ENCODE results near the gene CA5A.
"Not testable (repeated sequence)": the region's sequence is repeated elsewhere in the genome, so short reads cannot be mapped to it uniquely, and the experiment has no call there.

The CA5A gene

DNA sequence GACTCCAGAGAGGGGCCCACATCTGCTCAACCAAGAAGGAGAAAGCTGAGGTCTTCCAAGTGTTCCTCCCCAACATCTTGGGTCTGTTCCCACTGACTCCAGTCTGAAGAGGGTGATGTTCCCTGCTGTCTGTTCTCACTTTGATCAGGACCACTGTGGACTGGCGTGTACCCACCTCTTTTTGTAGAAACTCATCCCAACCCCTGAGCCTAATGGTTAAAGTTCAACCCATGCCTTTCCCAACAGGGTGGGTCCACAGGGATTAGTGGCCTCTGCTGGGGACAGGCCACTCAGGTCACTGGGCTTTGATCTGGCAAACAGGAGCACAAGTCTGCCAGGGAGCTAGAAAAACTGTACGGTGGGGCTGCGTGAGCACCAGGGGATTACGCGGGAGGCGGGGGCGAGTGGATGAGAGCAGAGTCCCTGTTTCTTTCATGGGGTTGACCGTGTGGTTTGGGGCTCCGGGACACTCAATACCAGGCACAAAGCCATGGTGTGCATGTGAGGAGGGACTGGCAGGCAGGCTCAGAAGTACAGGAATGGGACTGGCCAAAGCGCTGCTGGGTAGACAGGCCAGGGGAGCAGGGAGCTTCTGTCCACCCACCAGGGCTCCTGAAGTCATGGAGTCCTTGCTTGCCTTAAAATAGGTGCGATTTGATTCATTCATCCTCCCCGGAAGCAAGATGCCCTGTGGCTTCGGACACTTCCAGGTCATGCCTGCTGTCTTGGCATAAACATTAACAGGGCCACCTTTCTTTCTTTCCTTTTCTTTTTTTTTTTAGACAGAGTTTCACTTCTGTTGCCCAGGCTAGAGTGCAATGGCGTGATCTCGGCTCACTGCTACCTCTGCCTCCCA, at the start of gene CA5A:
Gene CA5A (minus strand): TSS at position 155 of the 856 bp plus-strand sequence. CDS start 79 bp downstream, at position 76.
- DNase-seq (ENCODE audit: low read depth in 3 of 3): no peak

DNA sequence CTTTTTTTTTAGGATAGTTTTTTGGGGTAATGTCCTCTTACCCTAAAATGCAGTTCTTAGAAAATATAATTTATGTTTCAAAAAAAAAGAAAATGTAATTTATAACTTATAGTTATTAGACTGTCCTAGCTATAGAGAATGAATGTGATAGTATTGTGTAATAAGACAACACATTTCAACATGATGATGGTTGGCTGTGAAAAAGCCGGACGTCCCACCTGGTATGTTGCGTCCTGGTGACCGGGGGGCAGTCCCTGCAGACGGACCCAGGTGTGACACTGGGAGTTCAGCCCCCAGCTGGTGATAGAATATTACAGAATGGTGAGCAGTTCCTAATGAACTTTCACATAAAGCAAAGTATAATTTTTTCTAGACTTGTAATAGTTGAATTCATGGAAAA, 49.2 kb upstream of the CA5A start:
- not testable (repeated sequence) for DNase-seq (ENCODE audit: low read depth in 3 of 3)

DNA sequence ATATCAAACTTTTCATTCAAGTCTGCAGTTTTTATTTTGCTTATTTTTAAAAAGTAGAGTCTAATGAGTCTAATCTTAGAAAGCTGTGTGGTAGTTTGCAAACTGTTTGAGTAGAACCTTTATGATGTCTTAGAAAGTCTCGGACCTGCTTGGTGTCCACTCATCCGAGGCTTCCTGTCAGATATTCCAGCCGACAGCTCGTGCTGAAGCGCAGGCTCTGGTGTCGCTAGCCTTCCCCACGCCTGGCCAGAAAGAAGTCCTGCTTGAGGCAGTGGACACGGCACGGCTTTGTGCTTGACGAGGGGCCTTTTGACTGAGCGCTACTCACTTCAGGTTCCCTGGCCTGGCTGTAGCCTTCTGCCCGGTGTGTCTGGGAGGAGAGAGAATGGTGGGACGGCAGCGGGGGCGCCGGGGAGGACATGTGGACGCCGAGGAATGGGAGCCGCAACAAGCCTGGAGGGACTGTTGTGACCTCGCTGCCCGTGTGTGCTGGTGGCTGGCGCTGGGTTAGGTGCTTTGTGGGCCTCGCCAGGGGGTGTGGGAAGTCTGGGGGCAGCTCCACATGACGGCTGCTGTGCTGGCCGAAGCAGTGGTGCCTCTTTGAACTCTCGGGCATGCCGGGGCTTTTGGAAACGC, 48.4 kb upstream of the CA5A start:
- DNase-seq (ENCODE audit: low read depth in 3 of 3): no peak

GRCh38 chr16:87984180-87984579, 47.9 kb upstream of the CA5A start:
- not testable (repeated sequence) for DNase-seq (ENCODE audit: low read depth in 3 of 3)

DNA sequence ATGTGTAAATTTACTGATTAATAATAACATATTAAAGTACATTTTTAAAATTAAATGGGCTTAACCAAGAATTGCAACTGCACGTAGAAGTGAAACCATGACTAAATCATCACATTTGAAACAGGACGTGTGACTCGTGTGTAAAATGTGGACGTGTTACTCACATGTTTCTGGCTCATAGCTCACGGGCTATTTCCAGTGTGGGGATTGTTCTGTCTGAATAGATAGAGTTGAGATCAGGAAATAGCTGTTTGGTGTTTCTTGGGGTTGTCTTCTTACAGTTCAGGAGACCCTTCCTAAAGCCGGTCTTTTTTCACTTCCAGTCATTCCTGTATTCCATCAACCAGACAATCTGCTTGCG, 47.4 kb upstream of the CA5A start:
- peak in 1 of 3 experiments; percentile 9 for DNase-seq (ENCODE audit: low read depth in 3 of 3)

- DNase-seq (ENCODE audit: low read depth in 3 of 3): not testable (repeated sequence)
Measured at GRCh38 chr16:87983072-87983736, 46.9 kb upstream of the CA5A start.

DNA sequence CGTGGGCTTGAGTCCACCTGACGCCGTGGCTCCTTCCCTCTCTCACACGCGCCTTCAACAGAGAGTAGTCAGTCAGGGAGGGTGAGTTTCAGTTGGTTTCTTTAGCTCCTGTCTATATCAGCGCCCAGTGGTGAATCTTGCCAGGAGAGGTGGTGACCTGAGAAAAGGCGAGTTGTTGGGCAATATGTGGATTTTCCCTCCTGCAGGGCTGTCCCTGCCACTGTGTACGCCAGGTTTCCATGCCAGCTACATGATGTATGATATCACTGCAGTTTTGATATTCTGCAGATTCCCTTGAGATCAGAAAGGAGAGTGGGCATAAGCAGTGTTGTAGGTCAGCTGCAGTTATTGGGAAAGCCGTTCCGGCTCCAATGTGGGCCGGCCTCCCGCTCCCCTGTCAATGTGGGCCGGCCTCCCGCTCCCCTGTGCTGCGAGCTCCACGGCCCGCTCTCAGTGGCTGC, 46.3 kb upstream of the CA5A start:
- no peak for DNase-seq (ENCODE audit: low read depth in 3 of 3)

DNA sequence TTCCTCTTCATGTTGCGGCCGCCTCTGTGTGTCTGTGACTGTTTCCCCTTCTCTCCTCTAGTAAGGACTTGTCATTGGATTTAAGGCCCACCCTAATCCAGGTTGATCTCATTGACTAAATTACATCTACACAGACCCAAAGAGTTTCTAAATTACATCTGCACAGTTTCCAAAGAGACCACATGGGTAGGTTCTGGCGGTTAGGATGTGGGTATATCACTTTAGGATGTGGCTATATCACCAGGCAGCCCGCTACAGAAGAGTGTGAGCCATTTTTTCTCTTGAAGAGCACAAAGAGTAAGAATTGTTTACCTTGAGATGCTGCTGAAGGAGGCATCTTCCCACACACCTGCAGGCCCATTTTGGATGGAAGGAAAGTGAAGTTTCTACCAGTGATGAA, 45.0 kb upstream of the CA5A start:
- not testable (repeated sequence) for DNase-seq (ENCODE audit: low read depth in 3 of 3)

- DNase-seq (ENCODE audit: low read depth in 3 of 3): not testable (repeated sequence)
Measured at GRCh38 chr16:87979911-87980630, 43.7 kb upstream of the CA5A start.

- DNase-seq (ENCODE audit: low read depth in 3 of 3): no peak
Measured at GRCh38 chr16:87979352-87979751, 43.0 kb upstream of the CA5A start.

- DNase-seq (ENCODE audit: low read depth in 3 of 3): no peak
Measured at GRCh38 chr16:87978127-87978526, 41.8 kb upstream of the CA5A start.

DNA sequence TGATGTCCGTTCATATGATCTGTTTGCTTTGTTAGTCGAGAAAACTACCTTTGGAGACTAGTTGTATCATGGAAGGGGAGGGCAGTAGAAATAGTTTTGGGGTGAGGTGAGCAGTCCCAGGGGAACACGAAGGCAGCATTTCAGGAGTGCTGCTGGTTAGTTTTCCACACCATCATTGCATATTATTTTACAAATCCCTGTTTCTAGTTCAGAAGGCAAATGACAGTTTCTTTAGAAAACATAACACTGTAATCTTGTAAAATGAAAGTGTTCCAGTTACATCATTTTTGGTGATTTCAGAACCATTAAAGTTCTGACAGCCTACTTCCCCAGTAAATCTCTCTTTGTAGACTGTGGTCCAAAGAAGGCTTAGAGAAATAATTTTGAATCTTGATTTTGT, 40.3 kb upstream of the CA5A start:
- no peak for DNase-seq (ENCODE audit: low read depth in 3 of 3)

DNA sequence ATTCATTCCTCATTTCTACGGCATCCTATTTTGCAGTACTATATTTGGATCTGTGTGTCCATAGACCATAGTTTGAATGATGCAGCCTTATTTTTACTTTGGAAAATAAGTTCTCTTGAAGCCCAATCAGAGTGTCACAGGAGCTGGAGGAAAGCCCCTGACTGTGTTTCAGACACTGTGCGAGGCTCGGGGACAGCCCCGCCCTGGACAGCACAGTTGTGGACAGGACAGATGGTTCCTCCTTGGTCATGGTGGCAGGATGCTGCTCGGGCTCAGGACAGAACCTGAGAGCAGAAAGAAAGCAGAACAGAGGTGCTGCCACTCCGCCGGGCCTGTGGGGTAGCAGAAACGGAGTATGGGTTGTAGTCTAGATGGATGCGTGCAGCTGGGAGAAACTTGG, 37.8 kb upstream of the CA5A start:
- no peak for DNase-seq (ENCODE audit: low read depth in 3 of 3)

GRCh38 chr16:87973717-87974116, 37.4 kb upstream of the CA5A start:
- DNase-seq (ENCODE audit: low read depth in 3 of 3): no peak

DNA sequence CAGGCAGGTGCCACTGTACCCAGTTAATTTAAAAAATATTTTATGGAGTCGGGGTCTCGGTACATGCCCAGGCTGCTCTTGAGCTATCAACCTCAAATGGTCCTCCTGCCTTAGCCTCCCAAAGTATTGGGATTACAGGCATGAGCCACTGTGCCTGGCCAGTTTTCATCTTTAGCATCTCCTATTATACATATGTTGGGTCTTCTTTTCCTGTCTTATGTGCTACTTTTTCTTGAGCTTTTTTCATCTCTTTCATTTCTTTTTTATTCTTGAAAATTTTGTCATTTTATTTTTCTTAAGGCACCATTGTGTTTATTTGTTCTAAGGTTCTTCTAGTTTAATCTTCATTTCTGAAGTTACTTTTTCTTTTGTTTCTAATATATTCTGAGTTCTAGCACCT, 35.6 kb upstream of the CA5A start:
- no peak for DNase-seq (ENCODE audit: low read depth in 3 of 3)

DNA sequence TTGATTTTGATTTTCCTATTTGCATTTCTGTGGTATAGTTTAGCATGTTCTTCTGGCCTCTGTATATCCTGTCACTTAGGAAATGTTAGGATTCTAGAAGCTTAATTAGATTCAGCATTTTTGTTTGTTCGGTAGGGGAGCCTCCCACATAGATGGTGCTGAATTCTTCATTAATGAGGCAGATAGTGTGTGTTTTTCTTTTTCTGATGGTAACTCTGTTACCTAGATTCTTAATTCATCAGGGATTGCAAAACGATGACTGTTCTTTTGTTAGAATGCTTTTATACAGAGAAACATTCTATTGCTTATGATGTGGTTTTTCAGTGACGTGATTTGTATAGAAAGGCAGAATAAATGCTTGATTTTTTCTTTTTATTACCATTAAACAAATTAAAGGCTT, 33.9 kb upstream of the CA5A start:
- no peak for DNase-seq (ENCODE audit: low read depth in 3 of 3)

- DNase-seq (ENCODE audit: low read depth in 3 of 3): no peak
Measured at GRCh38 chr16:87968541-87968940, 32.2 kb upstream of the CA5A start.

DNA sequence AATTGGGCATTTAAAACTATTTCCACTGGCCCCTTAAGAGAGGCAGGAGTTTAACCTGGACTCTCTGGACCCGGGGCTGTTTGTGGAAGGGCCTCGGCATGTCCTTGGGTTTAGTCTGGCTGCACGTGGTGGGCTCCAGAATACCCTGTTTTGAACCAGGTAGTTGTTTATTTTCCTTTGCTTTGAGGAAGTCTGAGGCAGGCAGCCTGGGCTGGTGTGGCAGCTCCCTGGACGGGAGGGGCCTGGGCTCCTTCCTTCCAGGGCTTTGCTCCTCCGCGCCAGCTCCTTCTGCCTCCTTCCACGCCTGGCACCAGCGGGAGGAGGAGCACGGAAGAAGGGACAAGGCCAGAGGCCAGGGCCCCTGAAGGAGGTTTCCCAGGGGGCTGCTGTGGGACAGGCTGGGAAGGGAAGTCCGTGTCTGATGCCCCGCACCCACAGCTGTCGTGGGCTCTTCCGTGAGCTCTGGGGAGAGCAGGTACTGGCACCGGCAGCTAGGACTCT, 30.4 kb upstream of the CA5A start:
- DNase-seq (ENCODE audit: low read depth in 3 of 3): no peak

- no peak for DNase-seq (ENCODE audit: low read depth in 3 of 3)
Measured at GRCh38 chr16:87966064-87966645, 29.8 kb upstream of the CA5A start.

- DNase-seq (ENCODE audit: low read depth in 3 of 3): no peak
Measured at GRCh38 chr16:87965417-87965816, 29.1 kb upstream of the CA5A start.

- DNase-seq (ENCODE audit: low read depth in 3 of 3): no peak
Measured at GRCh38 chr16:87964049-87964659, 27.8 kb upstream of the CA5A start.

Data from stimulated activated CD4-positive, alpha-beta T cell treated with anti-CD3 and anti-CD28 coated beads, TNF-alpha, amount 100 ng/mL, for 4 hours (primary cell).